Astrocyte (in vitro differentiated cells and primary cell): Measurements from ENCODE around the gene CAPN12. TPM values are rescaled to one million over a fixed set of nuclear protein-coding genes. Genes with fewer than 3 reads are reported as not detected.

Experiments used
- DNase-seq: peaks from one replicate; pipeline ENCODE4 v3.0.0-alpha.2; 2010; ENCODE audit warnings: low read depth
- FAIRE-seq: peaks from 2 replicates; lab custom pipeline; 2011; peaks lifted over from hg19 to GRCh38; lab: Jason Lieb, UNC
- H2AFZ ChIP-seq: 2 replicates; pipeline ENCODE4 v1.6.0; 2012; ENCODE audit warnings: low read depth, low read length, inconsistent platforms
- H3K27ac ChIP-seq: 2 replicates; pipeline ENCODE4 v1.5.1; 2011; ENCODE audit warnings: low read depth, low read length, inconsistent platforms
- H3K27me3 ChIP-seq: 2 replicates; pipeline ENCODE4 v1.6.0; 2011; ENCODE audit warnings: low read length, inconsistent platforms; ENCODE audit not compliant: insufficient read depth
- H3K36me3 ChIP-seq: 2 replicates; pipeline ENCODE4 v1.5.1; 2011; ENCODE audit warnings: low read length, inconsistent platforms; ENCODE audit not compliant: insufficient read depth
- H3K4me1 ChIP-seq: 2 replicates; pipeline ENCODE4 v1.5.1; 2011; ENCODE audit warnings: low read length, inconsistent platforms; ENCODE audit not compliant: insufficient read depth
- H3K4me2 ChIP-seq: 2 replicates; pipeline ENCODE4 v1.6.0; 2012; ENCODE audit warnings: low read length, inconsistent platforms
- H3K4me3 ChIP-seq: 2 replicates; pipeline ENCODE4 v1.5.1; 2011; ENCODE audit warnings: low read depth, mild to moderate bottlenecking, low read length, inconsistent platforms; ENCODE audit not compliant: insufficient read depth
- H3K79me2 ChIP-seq: 2 replicates; pipeline ENCODE4 v1.6.0; 2012; ENCODE audit warnings: mild to moderate bottlenecking, low read length, inconsistent platforms; ENCODE audit not compliant: insufficient read depth
- H3K9ac ChIP-seq: 2 replicates; pipeline ENCODE4 v1.6.0; 2012; ENCODE audit warnings: mild to moderate bottlenecking, low read length, inconsistent platforms
- H3K9me3 ChIP-seq: 2 replicates; pipeline ENCODE4 v1.5.1; 2012; ENCODE audit warnings: low read depth, mild to moderate bottlenecking, low read length, inconsistent platforms; ENCODE audit not compliant: insufficient read depth
- H4K20me1 ChIP-seq: 2 replicates; pipeline ENCODE4 v1.6.0; 2012; ENCODE audit warnings: low read length, inconsistent platforms; ENCODE audit not compliant: insufficient read depth
- H3K27ac Mint-ChIP-seq: one replicate; pipeline ENCODE4 v1.8.0; 2021; ENCODE audit warnings: mild to moderate bottlenecking, mixed read lengths; ENCODE audit not compliant: unreplicated experiment
- H3K27me3 Mint-ChIP-seq: one replicate; pipeline ENCODE4 v1.8.0; 2021; ENCODE audit warnings: low read depth, mixed read lengths; ENCODE audit not compliant: unreplicated experiment
- H3K36me3 Mint-ChIP-seq: one replicate; pipeline ENCODE4 v1.8.0; 2021; ENCODE audit warnings: low read depth, mixed read lengths; ENCODE audit not compliant: unreplicated experiment
- H3K4me1 Mint-ChIP-seq: one replicate; pipeline ENCODE4 v1.8.0; 2021; ENCODE audit warnings: low read depth, mixed read lengths; ENCODE audit not compliant: unreplicated experiment
- H3K4me3 Mint-ChIP-seq: one replicate; pipeline ENCODE4 v1.8.0; 2021; ENCODE audit warnings: mild to moderate bottlenecking, moderate library complexity, mixed read lengths; ENCODE audit not compliant: unreplicated experiment
- H3K9me3 Mint-ChIP-seq: one replicate; pipeline ENCODE4 v1.8.0; 2021; ENCODE audit warnings: mild to moderate bottlenecking, mixed read lengths; ENCODE audit not compliant: unreplicated experiment
- EZH2 ChIP-seq: IDR thresholded peaks from 2 replicates; pipeline ENCODE4 v1.6.1; 2012; ENCODE audit warnings: mild to moderate bottlenecking, low read length, inconsistent platforms; ENCODE audit not compliant: insufficient read depth
- total RNA-seq: library from RNA; stranded (reverse); gene quantifications from 2 replicates; pipeline ENCODE4 v1.2.1, GENCODE V29; 2021
- TF ChIP-seq, protein P1 (sequence below): IDR thresholded peaks from 2 replicates; pipeline ENCODE4 v1.5.1; 2011; ENCODE audit warnings: low read depth, mild to moderate bottlenecking, inconsistent platforms, low read length, moderate library complexity; ENCODE audit not compliant: insufficient read depth

The CAPN12 gene
- total RNA-seq, 1 donor from 2014 or later: 4.6 TPM

DNA sequence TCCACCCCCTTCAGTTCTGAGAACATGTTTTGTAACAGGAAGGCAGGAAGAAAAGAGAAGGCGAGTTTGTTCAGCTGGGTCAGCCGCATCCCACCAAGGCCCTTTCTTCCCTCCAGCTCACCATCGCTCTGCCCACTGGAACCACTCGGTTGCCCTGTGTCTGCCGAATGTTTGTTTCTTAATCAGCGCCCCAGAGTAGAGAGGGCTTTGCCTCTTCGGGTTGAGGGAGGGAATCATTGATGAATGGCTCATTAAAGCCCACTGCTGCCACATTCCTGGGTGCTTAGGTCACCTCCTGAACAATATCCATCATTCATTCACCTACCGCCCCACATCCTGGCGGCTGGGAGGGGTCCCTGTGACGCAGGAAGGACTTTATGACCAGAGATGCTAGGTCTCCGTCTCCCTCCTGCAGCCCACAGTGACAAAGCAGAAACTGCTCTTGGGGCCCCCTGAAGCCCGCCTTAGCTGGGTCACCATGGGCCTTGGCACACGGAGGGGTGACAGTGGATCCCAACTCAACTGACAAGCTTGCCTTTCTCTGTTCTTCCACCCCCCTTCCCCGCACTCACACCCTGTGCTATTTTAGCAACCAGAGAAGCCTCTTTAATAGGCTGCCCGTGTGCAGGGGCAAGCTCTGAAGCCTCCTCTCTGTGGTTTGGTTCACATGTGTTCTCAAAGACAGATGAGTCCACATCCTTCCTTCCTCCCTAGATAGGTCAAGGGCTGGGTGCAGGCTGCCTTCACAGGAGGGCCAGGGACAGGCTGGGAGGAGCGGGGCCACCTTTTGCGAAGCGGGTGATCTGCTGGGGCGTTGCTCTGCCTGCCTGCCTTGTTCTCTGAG, 50.7 kb downstream of the CAPN12 start:
- H3K4me1 Mint-ChIP-seq: peaks cover 62% of the 10 kb centered on the region
- Histone ChIP-seq H3K27ac (peak overlapping the region; percentile 98), H3K4me1 (peaks cover 48% of the 10 kb centered on the region), H3K27me3 (no peaks in the 10 kb centered on the region), H2AFZ (no peak overlapping the region), H3K9ac (peak overlapping the region; percentile 86), H3K4me2 (peak overlapping the region; percentile 76), H3K79me2 (peaks cover 92% of the 10 kb centered on the region), H4K20me1 (peaks cover 25% of the 10 kb centered on the region), H3K9me3 (no peaks in the 10 kb centered on the region), H3K36me3 (peaks cover 9% of the 10 kb centered on the region), H3K4me3 (peak overlapping the region; percentile 22)
- TF ChIP-seq EZH2: no peak
- TF ChIP-seq, protein P1, sequence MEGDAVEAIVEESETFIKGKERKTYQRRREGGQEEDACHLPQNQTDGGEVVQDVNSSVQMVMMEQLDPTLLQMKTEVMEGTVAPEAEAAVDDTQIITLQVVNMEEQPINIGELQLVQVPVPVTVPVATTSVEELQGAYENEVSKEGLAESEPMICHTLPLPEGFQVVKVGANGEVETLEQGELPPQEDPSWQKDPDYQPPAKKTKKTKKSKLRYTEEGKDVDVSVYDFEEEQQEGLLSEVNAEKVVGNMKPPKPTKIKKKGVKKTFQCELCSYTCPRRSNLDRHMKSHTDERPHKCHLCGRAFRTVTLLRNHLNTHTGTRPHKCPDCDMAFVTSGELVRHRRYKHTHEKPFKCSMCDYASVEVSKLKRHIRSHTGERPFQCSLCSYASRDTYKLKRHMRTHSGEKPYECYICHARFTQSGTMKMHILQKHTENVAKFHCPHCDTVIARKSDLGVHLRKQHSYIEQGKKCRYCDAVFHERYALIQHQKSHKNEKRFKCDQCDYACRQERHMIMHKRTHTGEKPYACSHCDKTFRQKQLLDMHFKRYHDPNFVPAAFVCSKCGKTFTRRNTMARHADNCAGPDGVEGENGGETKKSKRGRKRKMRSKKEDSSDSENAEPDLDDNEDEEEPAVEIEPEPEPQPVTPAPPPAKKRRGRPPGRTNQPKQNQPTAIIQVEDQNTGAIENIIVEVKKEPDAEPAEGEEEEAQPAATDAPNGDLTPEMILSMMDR: no peak
- peak overlapping the region; percentile 70 for H3K4me3 Mint-ChIP-seq
- H3K36me3 Mint-ChIP-seq: peaks cover 13% of the 10 kb centered on the region
- DNase-seq (peak; percentile 90), FAIRE-seq (peak; percentile 5)
- peak overlapping the region; percentile 95 for H3K27ac Mint-ChIP-seq
- H3K9me3 Mint-ChIP-seq: peaks cover 2% of the 10 kb centered on the region
- no peaks in the 10 kb centered on the region for H3K27me3 Mint-ChIP-seq

DNA sequence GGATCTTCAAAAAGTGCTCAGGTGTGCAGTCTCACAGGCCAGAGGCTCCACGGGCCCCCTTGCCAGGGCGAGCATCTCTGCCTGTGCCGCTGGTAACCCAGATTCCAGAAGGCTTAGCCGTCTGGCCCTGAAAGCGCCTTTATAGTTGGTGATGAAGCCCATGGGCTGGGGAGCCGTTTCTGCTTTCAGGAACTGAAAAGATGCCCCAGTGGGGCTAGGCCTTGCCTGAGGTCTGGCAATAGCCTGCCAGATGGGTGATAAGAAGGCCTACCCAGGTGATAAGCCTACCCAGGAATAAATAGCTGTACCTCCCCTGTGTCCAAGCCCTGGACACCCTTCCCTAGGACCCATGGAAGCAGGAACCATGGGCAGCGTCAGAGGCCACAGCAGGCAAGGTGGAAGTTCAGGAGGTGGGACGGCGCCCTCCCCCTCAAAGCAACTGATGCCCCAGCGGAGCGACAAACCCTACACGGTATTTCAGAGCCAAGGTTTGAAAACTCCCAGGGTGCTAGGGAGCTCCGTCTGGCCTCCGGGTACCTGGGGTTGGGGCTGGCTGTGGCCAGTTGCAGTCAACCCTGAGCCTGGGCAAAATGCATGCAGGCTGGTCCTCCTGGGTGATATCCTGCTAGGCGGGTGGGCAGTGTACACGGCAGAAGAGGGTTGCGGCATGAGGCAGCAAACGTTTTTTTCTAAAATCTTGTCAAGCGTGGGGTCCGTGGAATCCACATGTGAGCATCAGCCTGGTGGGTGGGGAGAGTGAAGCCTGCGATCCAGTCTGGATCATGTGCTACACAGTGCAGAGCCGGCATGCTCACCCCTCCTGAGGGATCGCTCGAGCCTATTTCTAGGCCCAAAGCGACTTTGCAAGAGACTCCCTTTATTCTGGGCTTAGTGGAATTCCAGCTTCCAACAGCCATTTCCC, 51.6 kb downstream of the CAPN12 start:
- TF ChIP-seq EZH2: no peak
- TF ChIP-seq, protein P1: no peak
- H3K27ac ChIP-seq: peak overlapping the region; percentile 98
- H3K36me3 ChIP-seq: peaks cover 9% of the 10 kb centered on the region
- Mint-ChIP-seq H3K27me3 (no peaks in the 10 kb centered on the region), H3K4me1 (peaks cover 59% of the 10 kb centered on the region), H3K4me3 (peak overlapping the region; percentile 70), H3K36me3 (peaks cover 14% of the 10 kb centered on the region), H3K27ac (peak overlapping the region; percentile 95), H3K9me3 (peaks cover 2% of the 10 kb centered on the region)
- H4K20me1 ChIP-seq: peaks cover 16% of the 10 kb centered on the region
- peaks cover 48% of the 10 kb centered on the region for H3K4me1 ChIP-seq
- peak overlapping the region; percentile 76 for H3K4me2 ChIP-seq
- FAIRE-seq: no peak
- no peak overlapping the region for H2AFZ ChIP-seq
- H3K9ac ChIP-seq: peak overlapping the region; percentile 86
- no peaks in the 10 kb centered on the region for H3K27me3 ChIP-seq
- DNase-seq: no peak
- peak overlapping the region; percentile 22 for H3K4me3 ChIP-seq
- peaks cover 92% of the 10 kb centered on the region for H3K79me2 ChIP-seq
- H3K9me3 ChIP-seq: no peaks in the 10 kb centered on the region
